HEK293 (cell line): Measurements from ENCODE around the gene SHISA9.

Source experiments
- CTCF ChIA-PET: fragments of 350-600 bp; formaldehyde crosslinking; extraction: SDS; loops from one replicate; lab custom pipeline; 2021; ENCODE audit warnings: antibody characterized with exemption; lab: Yijun Ruan, JAX
- POLR2A ChIA-PET: fragments of 300-600 bp; formaldehyde crosslinking; extraction: SDS; loops from one replicate; lab custom pipeline; 2020; ENCODE audit warnings: antibody characterized with exemption, inconsistent platforms; lab: Yijun Ruan, JAX
- H3K27ac ChIP-seq: fragments of 200-500 bp; sonication (Bioruptor generic); 2 replicates; pipeline ENCODE4 v1.5.1; 2014; ENCODE audit warnings: low read depth, low read length, control low read depth, inconsistent platforms; ENCODE audit errors: extremely low read depth
- H3K36me3 ChIP-seq, 2 experiments: fragments of 200-500 bp in 1 of 2; sonication (Bioruptor generic) in 1 of 2; 1 replicate in 1 of 2; 2 replicates in 1 of 2; pipeline ENCODE4 v1.5.1; 2014 to 2017; ENCODE audit warnings: inconsistent platforms in 2 of 2, low read length in 2 of 2; ENCODE audit not compliant: control insufficient read depth in 2 of 2, insufficient read depth in 1 of 2
- H3K4me1 ChIP-seq: fragments of 200-500 bp; sonication (Bioruptor generic); 2 replicates; pipeline ENCODE4 v1.5.1; 2014; ENCODE audit warnings: mild to moderate bottlenecking, low read length, inconsistent platforms; ENCODE audit not compliant: control insufficient read depth, insufficient read depth
- H3K4me3 ChIP-seq: 2 replicates; pipeline ENCODE4 v1.5.1; 2011; ENCODE audit warnings: low read depth, mild to moderate bottlenecking, control low read depth, low read length, moderate library complexity
- H3K9me3 ChIP-seq: fragments of 200-500 bp; sonication (Bioruptor generic); 2 replicates; pipeline ENCODE4 v1.5.1; 2014; ENCODE audit warnings: low read depth, low read length, inconsistent platforms; ENCODE audit not compliant: control insufficient read depth, insufficient read depth
- GFI1B ChIP-seq: fragments of 450-650 bp; formaldehyde crosslinking; IDR thresholded peaks from 2 replicates; pipeline ENCODE4 v1.5.1; 2016; ENCODE audit warnings: missing biosample characterization, missing genetic modification characterization
- SETDB1 ChIP-seq: IDR thresholded peaks from one replicate; pipeline ENCODE4 v1.6.1; 2017; ENCODE audit warnings: mild to moderate bottlenecking, low read length, moderate library complexity, mixed read lengths; ENCODE audit not compliant: insufficient read length
- ZBTB1 ChIP-seq: fragments of 450-650 bp; formaldehyde crosslinking; IDR thresholded peaks from 2 replicates; pipeline ENCODE4 v1.5.1; 2016; ENCODE audit warnings: missing biosample characterization, missing genetic modification characterization
- ZBTB17 ChIP-seq: fragments of 450-650 bp; formaldehyde crosslinking; IDR thresholded peaks from 2 replicates; pipeline ENCODE4 v1.5.1; 2016; ENCODE audit warnings: missing biosample characterization, missing genetic modification characterization
- ZBTB21 ChIP-seq: fragments of 450-650 bp; formaldehyde crosslinking; IDR thresholded peaks from 2 replicates; pipeline ENCODE4 v1.5.1; 2017; ENCODE audit warnings: missing biosample characterization, missing genetic modification characterization
- ZFP3 ChIP-seq: fragments of 450-650 bp; formaldehyde crosslinking; IDR thresholded peaks from 2 replicates; pipeline ENCODE4 v1.5.1; 2016; ENCODE audit warnings: low read depth, missing biosample characterization, missing genetic modification characterization
- ZNF155 ChIP-seq: fragments of 450-650 bp; formaldehyde crosslinking; IDR thresholded peaks from 2 replicates; pipeline ENCODE4 v1.5.1; 2016; ENCODE audit warnings: missing biosample characterization, missing genetic modification characterization
- ZNF221 ChIP-seq: fragments of 450-650 bp; formaldehyde crosslinking; IDR thresholded peaks from 2 replicates; pipeline ENCODE4 v1.5.1; 2017; ENCODE audit warnings: missing biosample characterization, missing genetic modification characterization, borderline replicate concordance
- ZNF223 ChIP-seq: fragments of 450-650 bp; formaldehyde crosslinking; IDR thresholded peaks from 2 replicates; pipeline ENCODE4 v1.5.1; 2016; ENCODE audit warnings: missing biosample characterization, missing genetic modification characterization
- ZNF239 ChIP-seq: fragments of 450-650 bp; formaldehyde crosslinking; IDR thresholded peaks from 2 replicates; pipeline ENCODE4 v1.5.1; 2016; ENCODE audit warnings: missing biosample characterization, missing genetic modification characterization
- ZNF24 ChIP-seq: fragments of 450-650 bp; formaldehyde crosslinking; IDR thresholded peaks from 2 replicates; pipeline ENCODE4 v1.5.1; 2016; ENCODE audit warnings: missing biosample characterization, missing genetic modification characterization
- ZNF394 ChIP-seq: fragments of 450-650 bp; formaldehyde crosslinking; IDR thresholded peaks from 2 replicates; pipeline ENCODE4 v1.5.1; 2016; ENCODE audit warnings: missing biosample characterization, missing genetic modification characterization, mild to moderate bottlenecking, moderate library complexity, borderline replicate concordance
- ZNF473 ChIP-seq: fragments of 450-650 bp; formaldehyde crosslinking; IDR thresholded peaks from 2 replicates; pipeline ENCODE4 v1.5.1; 2017; ENCODE audit warnings: missing biosample characterization, missing genetic modification characterization
- ZNF513 ChIP-seq: fragments of 450-650 bp; IDR thresholded peaks from 2 replicates; pipeline ENCODE4 v1.5.1; 2018; ENCODE audit warnings: missing biosample characterization, missing genetic modification characterization
- ZNF621 ChIP-seq: fragments of 450-650 bp; formaldehyde crosslinking; IDR thresholded peaks from 2 replicates; pipeline ENCODE4 v1.5.1; 2017; ENCODE audit warnings: missing biosample characterization, missing genetic modification characterization
- ZNF623 ChIP-seq: fragments of 450-650 bp; formaldehyde crosslinking; IDR thresholded peaks from 2 replicates; pipeline ENCODE4 v1.5.1; 2016; ENCODE audit warnings: missing biosample characterization, missing genetic modification characterization
- ZNF704 ChIP-seq: fragments of 450-650 bp; formaldehyde crosslinking; IDR thresholded peaks from 2 replicates; pipeline ENCODE4 v1.5.1; 2016; ENCODE audit warnings: missing biosample characterization, missing genetic modification characterization
- TF ChIP-seq, protein P1 (sequence below): fragments of 450-650 bp; formaldehyde crosslinking; IDR thresholded peaks from 2 replicates; pipeline ENCODE4 v1.5.1; 2017; ENCODE audit warnings: missing biosample characterization, missing genetic modification characterization
- TF ChIP-seq, protein P2 (sequence below): fragments of 450-650 bp; formaldehyde crosslinking; IDR thresholded peaks from 2 replicates; pipeline ENCODE4 v1.5.1; 2016; ENCODE audit warnings: missing biosample characterization, missing genetic modification characterization
- TF ChIP-seq, protein P3 (sequence below): fragments of 450-650 bp; formaldehyde crosslinking; IDR thresholded peaks from 2 replicates; pipeline ENCODE4 v1.5.1; 2017; ENCODE audit warnings: missing biosample characterization, missing genetic modification characterization
- TF ChIP-seq, protein P4 (sequence below): fragments of 450-650 bp; formaldehyde crosslinking; IDR thresholded peaks from 2 replicates; pipeline ENCODE4 v1.5.1; 2016; ENCODE audit warnings: missing biosample characterization, missing genetic modification characterization, borderline replicate concordance
- TF ChIP-seq, protein P5 (sequence below): fragments of 450-650 bp; formaldehyde crosslinking; IDR thresholded peaks from 2 replicates; pipeline ENCODE4 v1.5.1; 2016; ENCODE audit warnings: missing biosample characterization, missing genetic modification characterization
- TF ChIP-seq, protein P6 (sequence below): fragments of 450-650 bp; formaldehyde crosslinking; IDR thresholded peaks from 2 replicates; pipeline ENCODE4 v1.5.1; 2016; ENCODE audit warnings: missing biosample characterization, missing genetic modification characterization

Gene SHISA9

GRCh38 chr16:13063457-13063856, 162.1 kb downstream of the SHISA9 start:
- POLR2A ChIA-PET = no interaction called here
- H3K4me3 ChIP-seq = no peak overlapping the region
- CTCF ChIA-PET = no interaction called here
- no peaks in the 10 kb centered on the region for H3K36me3 ChIP-seq
- no peak for TF ChIP-seq GFI1B
- TF ChIP-seq ZNF623 = no peak
- TF ChIP-seq, protein P1, sequence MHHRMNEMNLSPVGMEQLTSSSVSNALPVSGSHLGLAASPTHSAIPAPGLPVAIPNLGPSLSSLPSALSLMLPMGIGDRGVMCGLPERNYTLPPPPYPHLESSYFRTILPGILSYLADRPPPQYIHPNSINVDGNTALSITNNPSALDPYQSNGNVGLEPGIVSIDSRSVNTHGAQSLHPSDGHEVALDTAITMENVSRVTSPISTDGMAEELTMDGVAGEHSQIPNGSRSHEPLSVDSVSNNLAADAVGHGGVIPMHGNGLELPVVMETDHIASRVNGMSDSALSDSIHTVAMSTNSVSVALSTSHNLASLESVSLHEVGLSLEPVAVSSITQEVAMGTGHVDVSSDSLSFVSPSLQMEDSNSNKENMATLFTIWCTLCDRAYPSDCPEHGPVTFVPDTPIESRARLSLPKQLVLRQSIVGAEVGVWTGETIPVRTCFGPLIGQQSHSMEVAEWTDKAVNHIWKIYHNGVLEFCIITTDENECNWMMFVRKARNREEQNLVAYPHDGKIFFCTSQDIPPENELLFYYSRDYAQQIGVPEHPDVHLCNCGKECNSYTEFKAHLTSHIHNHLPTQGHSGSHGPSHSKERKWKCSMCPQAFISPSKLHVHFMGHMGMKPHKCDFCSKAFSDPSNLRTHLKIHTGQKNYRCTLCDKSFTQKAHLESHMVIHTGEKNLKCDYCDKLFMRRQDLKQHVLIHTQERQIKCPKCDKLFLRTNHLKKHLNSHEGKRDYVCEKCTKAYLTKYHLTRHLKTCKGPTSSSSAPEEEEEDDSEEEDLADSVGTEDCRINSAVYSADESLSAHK (tag by site-specific recombination) = no peak
- no peak for TF ChIP-seq ZBTB21
- no peak for TF ChIP-seq ZNF24 (tag by site-specific recombination)
- TF ChIP-seq ZNF621 (tag by site-specific recombination) = no peak
- no peak for TF ChIP-seq ZNF704
- TF ChIP-seq, protein P2, sequence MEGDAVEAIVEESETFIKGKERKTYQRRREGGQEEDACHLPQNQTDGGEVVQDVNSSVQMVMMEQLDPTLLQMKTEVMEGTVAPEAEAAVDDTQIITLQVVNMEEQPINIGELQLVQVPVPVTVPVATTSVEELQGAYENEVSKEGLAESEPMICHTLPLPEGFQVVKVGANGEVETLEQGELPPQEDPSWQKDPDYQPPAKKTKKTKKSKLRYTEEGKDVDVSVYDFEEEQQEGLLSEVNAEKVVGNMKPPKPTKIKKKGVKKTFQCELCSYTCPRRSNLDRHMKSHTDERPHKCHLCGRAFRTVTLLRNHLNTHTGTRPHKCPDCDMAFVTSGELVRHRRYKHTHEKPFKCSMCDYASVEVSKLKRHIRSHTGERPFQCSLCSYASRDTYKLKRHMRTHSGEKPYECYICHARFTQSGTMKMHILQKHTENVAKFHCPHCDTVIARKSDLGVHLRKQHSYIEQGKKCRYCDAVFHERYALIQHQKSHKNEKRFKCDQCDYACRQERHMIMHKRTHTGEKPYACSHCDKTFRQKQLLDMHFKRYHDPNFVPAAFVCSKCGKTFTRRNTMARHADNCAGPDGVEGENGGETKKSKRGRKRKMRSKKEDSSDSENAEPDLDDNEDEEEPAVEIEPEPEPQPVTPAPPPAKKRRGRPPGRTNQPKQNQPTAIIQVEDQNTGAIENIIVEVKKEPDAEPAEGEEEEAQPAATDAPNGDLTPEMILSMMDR (tag by site-specific recombination) = no peak
- TF ChIP-seq ZBTB1 (tag by site-specific recombination) = no peak
- TF ChIP-seq, protein P3, sequence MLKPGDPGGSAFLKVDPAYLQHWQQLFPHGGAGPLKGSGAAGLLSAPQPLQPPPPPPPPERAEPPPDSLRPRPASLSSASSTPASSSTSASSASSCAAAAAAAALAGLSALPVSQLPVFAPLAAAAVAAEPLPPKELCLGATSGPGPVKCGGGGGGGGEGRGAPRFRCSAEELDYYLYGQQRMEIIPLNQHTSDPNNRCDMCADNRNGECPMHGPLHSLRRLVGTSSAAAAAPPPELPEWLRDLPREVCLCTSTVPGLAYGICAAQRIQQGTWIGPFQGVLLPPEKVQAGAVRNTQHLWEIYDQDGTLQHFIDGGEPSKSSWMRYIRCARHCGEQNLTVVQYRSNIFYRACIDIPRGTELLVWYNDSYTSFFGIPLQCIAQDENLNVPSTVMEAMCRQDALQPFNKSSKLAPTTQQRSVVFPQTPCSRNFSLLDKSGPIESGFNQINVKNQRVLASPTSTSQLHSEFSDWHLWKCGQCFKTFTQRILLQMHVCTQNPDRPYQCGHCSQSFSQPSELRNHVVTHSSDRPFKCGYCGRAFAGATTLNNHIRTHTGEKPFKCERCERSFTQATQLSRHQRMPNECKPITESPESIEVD = no peak
- H3K9me3 ChIP-seq = no peaks in the 10 kb centered on the region
- H3K4me1 ChIP-seq = no peaks in the 10 kb centered on the region
- H3K27ac ChIP-seq = no peak overlapping the region

- Histone ChIP-seq H3K27ac (no peak overlapping the region), H3K36me3 (no peaks in the 10 kb centered on the region), H3K9me3 (no peaks in the 10 kb centered on the region), H3K4me3 (no peak overlapping the region), H3K4me1 (no peaks in the 10 kb centered on the region)
- ChIA-PET CTCF (no interaction called here), POLR2A (no interaction called here)
- no peak for TF ChIP-seq ZNF155 (tag by site-specific recombination)
- TF ChIP-seq SETDB1 = no peak
- TF ChIP-seq ZNF473 (tag by site-specific recombination) = no peak
- TF ChIP-seq ZNF223 (tag by site-specific recombination) = no peak
- TF ChIP-seq ZNF239 (tag by site-specific recombination) = no peak
- TF ChIP-seq ZNF221 (tag by site-specific recombination) = no peak
- no peak for TF ChIP-seq ZBTB17 (tag by site-specific recombination)
- TF ChIP-seq, protein P4, sequence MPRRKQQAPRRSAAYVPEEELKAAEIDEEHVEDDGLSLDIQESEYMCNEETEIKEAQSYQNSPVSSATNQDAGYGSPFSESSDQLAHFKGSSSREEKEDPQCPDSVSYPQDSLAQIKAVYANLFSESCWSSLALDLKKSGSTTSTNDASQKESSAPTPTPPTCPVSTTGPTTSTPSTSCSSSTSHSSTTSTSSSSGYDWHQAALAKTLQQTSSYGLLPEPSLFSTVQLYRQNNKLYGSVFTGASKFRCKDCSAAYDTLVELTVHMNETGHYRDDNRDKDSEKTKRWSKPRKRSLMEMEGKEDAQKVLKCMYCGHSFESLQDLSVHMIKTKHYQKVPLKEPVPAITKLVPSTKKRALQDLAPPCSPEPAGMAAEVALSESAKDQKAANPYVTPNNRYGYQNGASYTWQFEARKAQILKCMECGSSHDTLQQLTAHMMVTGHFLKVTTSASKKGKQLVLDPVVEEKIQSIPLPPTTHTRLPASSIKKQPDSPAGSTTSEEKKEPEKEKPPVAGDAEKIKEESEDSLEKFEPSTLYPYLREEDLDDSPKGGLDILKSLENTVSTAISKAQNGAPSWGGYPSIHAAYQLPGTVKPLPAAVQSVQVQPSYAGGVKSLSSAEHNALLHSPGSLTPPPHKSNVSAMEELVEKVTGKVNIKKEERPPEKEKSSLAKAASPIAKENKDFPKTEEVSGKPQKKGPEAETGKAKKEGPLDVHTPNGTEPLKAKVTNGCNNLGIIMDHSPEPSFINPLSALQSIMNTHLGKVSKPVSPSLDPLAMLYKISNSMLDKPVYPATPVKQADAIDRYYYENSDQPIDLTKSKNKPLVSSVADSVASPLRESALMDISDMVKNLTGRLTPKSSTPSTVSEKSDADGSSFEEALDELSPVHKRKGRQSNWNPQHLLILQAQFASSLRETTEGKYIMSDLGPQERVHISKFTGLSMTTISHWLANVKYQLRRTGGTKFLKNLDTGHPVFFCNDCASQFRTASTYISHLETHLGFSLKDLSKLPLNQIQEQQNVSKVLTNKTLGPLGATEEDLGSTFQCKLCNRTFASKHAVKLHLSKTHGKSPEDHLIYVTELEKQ (tag by site-specific recombination) = no peak
- TF ChIP-seq, protein P5, sequence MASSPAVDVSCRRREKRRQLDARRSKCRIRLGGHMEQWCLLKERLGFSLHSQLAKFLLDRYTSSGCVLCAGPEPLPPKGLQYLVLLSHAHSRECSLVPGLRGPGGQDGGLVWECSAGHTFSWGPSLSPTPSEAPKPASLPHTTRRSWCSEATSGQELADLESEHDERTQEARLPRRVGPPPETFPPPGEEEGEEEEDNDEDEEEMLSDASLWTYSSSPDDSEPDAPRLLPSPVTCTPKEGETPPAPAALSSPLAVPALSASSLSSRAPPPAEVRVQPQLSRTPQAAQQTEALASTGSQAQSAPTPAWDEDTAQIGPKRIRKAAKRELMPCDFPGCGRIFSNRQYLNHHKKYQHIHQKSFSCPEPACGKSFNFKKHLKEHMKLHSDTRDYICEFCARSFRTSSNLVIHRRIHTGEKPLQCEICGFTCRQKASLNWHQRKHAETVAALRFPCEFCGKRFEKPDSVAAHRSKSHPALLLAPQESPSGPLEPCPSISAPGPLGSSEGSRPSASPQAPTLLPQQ (tag by site-specific recombination) = no peak
- no peak for TF ChIP-seq ZFP3 (tag by site-specific recombination)
- TF ChIP-seq ZNF394 (tag by site-specific recombination) = no peak
- TF ChIP-seq, protein P6, sequence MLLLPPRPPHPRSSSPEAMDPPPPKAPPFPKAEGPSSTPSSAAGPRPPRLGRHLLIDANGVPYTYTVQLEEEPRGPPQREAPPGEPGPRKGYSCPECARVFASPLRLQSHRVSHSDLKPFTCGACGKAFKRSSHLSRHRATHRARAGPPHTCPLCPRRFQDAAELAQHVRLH (tag by site-specific recombination) = no peak
- TF ChIP-seq ZNF513 (tag by site-specific recombination) = no peak
These were observed 163.4 kb downstream of the SHISA9 start for GRCh38 chr16:13064821-13065220.
